IPS-18a (cell line): Measurements from ENCODE around the gene PLA2G2C.

Experiments used
- H3K27ac ChIP-seq: one replicate; pipeline ENCODE4 v1.5.1; 2013; ENCODE audit warnings: low read length
- H3K27me3 ChIP-seq: one replicate; pipeline ENCODE4 v1.6.1; 2013; ENCODE audit warnings: mild to moderate bottlenecking, low read length; ENCODE audit not compliant: control insufficient read depth, insufficient read depth
- H3K36me3 ChIP-seq: one replicate; pipeline ENCODE4 v1.6.1; 2013; ENCODE audit warnings: low read depth, low read length; ENCODE audit not compliant: control insufficient read depth
- H3K4me1 ChIP-seq: one replicate; pipeline ENCODE4 v1.6.1; 2013; ENCODE audit warnings: low read depth, low read length; ENCODE audit not compliant: control insufficient read depth
- H3K4me3 ChIP-seq: one replicate; pipeline ENCODE4 v1.5.1; 2013; ENCODE audit warnings: low read length
- H3K9ac ChIP-seq: one replicate; pipeline ENCODE4 v1.6.1; 2013; ENCODE audit warnings: mild to moderate bottlenecking, low read length, moderate library complexity
- H3K9me3 ChIP-seq: one replicate; pipeline ENCODE4 v1.6.1; 2013; ENCODE audit warnings: low read depth, low read length; ENCODE audit not compliant: control insufficient read depth

PLA2G2C gene

DNA sequence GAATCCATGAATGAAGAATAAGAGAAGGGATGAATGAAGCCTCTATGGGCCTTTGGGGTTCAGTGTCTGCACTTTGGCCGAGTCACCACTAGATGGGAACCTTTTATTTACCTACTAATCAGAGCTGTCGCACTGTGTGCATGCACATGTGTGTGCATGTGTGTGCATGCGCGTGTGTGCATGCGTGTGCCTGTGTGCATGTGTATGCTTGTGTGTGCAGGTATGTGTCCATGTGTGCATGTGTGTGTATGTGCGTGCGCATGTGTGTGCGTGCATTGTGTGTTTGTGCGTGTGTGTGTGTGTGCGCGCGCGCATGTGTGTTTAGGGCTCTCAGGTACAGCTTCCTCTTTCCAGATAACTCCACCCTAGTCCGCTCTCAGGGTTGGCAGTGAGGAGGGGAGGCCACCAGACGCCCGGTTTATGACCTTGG lies 20.8 kb downstream of the PLA2G2C start:
- H3K27me3 ChIP-seq, result no peaks in the 10 kb centered on the region
- H3K4me1 ChIP-seq, result no peaks in the 10 kb centered on the region
- H3K4me3 ChIP-seq, result no peak overlapping the region
- H3K9ac ChIP-seq, result no peak overlapping the region
- H3K36me3 ChIP-seq, result no peaks in the 10 kb centered on the region
- no peaks in the 10 kb centered on the region for H3K9me3 ChIP-seq
- no peak overlapping the region for H3K27ac ChIP-seq

DNA sequence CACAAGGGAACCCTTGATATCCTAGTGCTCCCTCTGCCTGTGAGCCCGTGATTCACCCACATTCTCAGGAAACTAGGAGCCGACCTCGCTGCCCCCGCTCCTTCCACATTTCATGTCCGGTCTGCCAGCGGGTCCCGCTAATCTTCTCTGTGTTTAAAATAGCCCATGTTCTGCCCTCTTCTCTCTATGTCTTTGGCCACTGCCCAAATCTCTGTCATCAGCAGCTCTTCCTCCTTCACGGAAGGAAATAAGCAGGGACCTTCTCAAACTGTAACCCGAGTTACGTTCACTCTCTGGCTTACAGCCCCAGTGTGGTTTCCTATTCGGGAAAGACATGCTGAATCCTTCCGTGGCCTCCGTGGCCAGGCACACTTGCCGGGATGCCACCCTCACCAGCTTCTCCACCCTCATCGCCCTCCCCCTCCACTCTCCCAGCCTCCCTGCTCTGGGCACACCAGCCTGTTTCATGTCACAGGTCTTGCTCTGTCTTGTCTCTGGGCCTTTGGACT lies 21.6 kb downstream of the PLA2G2C start:
- Histone ChIP-seq H3K9ac (no peak overlapping the region), H3K27me3 (no peaks in the 10 kb centered on the region), H3K4me3 (no peak overlapping the region), H3K4me1 (no peaks in the 10 kb centered on the region), H3K27ac (no peak overlapping the region), H3K9me3 (peaks cover 2% of the 10 kb centered on the region), H3K36me3 (no peaks in the 10 kb centered on the region)

DNA sequence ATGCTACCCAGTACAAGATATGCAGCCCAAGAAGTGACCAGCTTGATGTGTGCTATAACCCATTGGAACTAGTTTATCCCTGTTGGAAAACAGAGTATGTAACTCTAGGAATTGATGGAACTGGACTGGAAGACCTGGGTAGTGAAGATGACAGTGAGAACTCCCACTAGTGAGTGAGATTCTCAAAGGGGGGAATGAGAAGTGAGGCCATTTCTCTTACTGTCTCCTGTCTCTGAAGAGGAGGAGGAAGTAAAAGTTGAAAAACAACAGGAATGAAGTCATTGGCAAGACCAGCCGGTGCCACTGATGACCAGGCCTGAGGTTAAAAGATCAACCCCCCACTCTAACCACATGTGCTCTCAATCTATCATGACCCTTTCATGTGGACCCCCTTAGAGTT lies 26.3 kb downstream of the PLA2G2C start:
- no peaks in the 10 kb centered on the region for H3K4me1 ChIP-seq
- no peak overlapping the region for H3K4me3 ChIP-seq
- peaks cover 10% of the 10 kb centered on the region for H3K9me3 ChIP-seq
- H3K36me3 ChIP-seq, result no peaks in the 10 kb centered on the region
- no peak overlapping the region for H3K9ac ChIP-seq
- H3K27me3 ChIP-seq, result no peaks in the 10 kb centered on the region
- H3K27ac ChIP-seq, result no peak overlapping the region

DNA sequence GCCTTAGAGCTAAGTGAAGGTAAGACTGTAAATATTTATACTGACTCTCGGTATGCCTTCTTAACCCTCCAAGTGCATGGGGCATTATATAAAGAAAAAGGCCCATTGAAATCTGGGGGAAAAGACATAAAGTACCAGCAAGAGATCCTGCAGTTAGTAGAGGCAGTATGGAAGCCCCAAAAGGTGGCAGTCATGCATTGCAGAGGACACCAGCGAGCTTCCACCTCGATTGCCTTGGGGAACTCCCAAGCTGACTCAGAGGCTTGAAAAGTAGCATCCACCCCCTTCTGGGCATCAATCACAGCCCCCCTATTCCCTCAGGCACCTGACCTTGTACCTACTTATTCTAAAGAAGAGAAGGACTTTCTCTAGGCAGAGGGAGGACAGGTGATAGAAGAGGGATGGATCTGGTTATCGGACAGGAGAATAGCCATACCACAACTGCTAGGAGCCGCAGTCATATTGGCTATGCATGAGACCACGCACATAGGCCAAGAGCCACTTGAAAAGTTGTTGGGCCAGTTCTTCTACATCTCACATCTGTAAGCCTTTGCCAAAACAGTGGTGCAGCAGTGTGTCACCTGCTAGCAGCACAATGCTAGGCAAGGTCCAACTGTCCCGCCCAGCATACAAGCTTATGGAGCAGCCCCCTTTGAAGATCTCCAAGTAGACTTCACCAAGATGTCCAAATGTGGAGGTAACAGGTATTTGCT lies 27.8 kb downstream of the PLA2G2C start:
- Histone ChIP-seq H3K9ac (no peak overlapping the region), H3K9me3 (peaks cover 10% of the 10 kb centered on the region), H3K4me1 (no peaks in the 10 kb centered on the region), H3K4me3 (no peak overlapping the region), H3K36me3 (no peaks in the 10 kb centered on the region), H3K27me3 (no peaks in the 10 kb centered on the region), H3K27ac (no peak overlapping the region)

DNA sequence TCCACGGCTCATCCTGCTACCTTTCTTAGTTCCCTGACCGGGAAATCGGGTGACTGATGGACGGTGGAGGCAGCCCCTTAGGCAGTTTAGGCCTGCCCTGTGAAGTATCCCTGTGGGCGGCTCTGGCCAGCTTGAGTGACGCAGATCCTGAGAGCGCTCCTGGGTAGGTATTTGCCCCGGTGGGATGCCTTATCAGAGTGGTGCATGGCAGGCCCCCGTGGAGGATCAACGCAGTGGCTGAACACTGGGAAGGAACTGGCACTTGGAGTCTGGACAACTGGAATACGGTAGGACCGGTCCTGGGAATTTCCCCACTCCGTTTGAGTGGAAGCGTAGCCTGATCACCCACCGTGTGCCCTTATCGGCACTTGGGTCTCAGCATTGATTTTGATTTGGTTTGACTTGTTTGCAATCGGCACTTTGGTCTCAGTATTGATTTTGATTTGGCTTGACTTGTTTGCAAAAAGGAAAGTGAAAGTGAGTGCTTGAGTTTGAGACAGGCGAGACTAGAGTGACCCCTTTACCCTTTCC lies 32.0 kb downstream of the PLA2G2C start:
- peaks cover 9% of the 10 kb centered on the region for H3K4me1 ChIP-seq
- no peak overlapping the region for H3K9ac ChIP-seq
- no peak overlapping the region for H3K4me3 ChIP-seq
- peaks cover 4% of the 10 kb centered on the region for H3K9me3 ChIP-seq
- no peaks in the 10 kb centered on the region for H3K27me3 ChIP-seq
- no peak overlapping the region for H3K27ac ChIP-seq
- H3K36me3 ChIP-seq, result no peaks in the 10 kb centered on the region

DNA sequence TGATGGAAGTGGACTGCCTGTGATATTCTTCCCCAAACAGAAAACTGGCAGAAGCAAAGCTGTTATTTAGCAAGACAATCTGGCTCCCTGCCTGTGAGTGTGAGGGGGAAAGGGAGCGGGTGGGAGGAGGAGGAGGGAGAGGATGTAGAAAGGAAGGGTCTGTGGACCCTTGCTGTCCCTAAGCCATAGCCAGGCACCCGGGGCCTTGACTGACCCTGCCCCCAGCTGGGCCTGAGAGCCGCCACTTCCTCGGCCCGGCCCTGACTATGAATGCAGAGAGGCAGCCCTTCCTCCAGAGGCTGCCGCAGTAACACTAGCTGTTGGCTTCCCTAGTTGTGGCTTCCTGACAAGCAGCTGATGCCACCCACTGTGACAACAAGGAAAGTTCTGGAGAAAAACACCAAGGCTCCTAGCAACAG lies 33.3 kb downstream of the PLA2G2C start:
- H3K27me3 ChIP-seq, result no peaks in the 10 kb centered on the region
- peaks cover 9% of the 10 kb centered on the region for H3K4me1 ChIP-seq

DNA sequence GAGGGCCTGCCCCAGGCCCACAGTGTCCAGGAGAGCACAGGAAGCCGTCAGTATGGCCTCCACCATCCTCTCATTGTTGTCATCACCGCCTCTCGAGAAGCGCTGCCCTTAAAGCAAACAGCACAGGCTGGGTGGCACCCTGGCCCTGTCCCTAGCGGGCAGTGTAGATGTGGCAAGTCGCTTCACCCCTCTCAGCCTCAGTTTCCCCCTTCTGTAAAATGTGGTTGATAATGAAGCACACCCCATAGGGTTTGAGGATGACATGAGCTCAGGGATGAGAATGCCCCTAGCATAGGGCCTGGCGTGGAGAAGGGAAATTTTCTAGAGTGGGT lies 33.8 kb downstream of the PLA2G2C start:
- H3K4me3 ChIP-seq, result no peak overlapping the region
- no peak overlapping the region for H3K27ac ChIP-seq
- no peaks in the 10 kb centered on the region for H3K27me3 ChIP-seq
- H3K9me3 ChIP-seq, result no peaks in the 10 kb centered on the region
- H3K36me3 ChIP-seq, result no peaks in the 10 kb centered on the region
- H3K4me1 ChIP-seq, result peaks cover 9% of the 10 kb centered on the region
- H3K9ac ChIP-seq, result no peak overlapping the region

More for the DNA sequence above, 33.3 kb downstream of the PLA2G2C start:
- Histone ChIP-seq H3K36me3 (no peaks in the 10 kb centered on the region), H3K9me3 (no peaks in the 10 kb centered on the region), H3K9ac (no peak overlapping the region), H3K27ac (no peak overlapping the region), H3K4me3 (no peak overlapping the region)

DNA sequence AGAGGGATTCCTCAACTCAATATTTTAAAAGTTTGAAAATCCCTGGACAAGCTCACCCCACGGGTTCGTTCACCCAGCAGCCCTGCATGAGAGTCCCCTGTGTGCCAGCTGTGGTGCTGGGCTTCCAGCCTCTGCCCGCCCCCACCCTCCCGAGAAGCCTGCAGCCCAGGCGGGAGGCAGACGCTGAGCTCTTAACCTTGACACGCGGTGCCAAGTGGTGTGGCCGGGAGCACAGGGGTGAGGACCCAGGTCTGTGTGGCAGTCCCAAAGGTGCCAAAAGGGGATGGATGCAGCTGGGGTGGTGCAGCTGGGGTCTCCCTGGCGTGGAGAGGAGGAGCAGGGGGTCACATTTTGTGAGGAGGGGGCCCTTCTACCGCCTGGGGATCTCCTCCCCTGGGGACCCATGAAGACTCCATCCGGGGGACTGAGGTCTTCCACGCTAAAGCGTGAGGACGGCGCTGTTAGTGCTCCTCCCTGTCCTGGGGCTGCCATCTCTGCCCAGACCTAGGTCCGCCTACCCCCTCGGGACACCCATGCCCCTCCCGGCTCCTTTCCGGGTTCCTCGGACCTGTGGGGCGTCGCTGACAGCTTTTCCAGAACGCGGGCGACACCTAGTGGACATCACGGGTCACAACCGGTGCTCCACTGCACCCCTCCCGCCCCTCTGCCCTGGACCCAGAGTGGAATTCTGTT lies 34.3 kb downstream of the PLA2G2C start:
- Histone ChIP-seq H3K27ac (no peak overlapping the region), H3K27me3 (no peaks in the 10 kb centered on the region), H3K4me1 (peaks cover 10% of the 10 kb centered on the region), H3K9ac (no peak overlapping the region), H3K36me3 (no peaks in the 10 kb centered on the region), H3K4me3 (peak overlapping the region; percentile 22), H3K9me3 (no peaks in the 10 kb centered on the region)

DNA sequence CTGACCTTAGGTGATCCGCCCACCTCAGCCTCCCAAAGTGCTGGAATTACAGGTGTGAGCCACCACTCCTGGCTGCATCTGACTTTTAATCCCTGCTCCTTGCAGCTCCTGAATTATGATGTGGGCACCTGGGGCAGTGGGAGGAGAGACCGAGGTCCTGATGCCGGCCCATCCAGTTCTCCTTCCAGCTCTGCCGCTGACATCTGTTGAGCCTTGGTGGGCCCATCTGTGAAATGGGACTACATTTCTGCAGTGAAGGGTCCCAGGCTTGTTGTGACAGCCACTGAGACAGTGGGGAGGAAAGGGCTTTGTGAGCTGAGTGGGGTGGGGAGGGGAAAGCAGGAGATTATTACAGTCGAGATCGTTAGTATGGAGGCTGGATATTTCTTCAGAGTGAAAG lies 35.3 kb downstream of the PLA2G2C start:
- Histone ChIP-seq H3K4me3 (no peak overlapping the region), H3K27me3 (no peaks in the 10 kb centered on the region), H3K9ac (no peak overlapping the region), H3K36me3 (no peaks in the 10 kb centered on the region), H3K4me1 (peaks cover 13% of the 10 kb centered on the region), H3K9me3 (no peaks in the 10 kb centered on the region), H3K27ac (no peak overlapping the region)

DNA sequence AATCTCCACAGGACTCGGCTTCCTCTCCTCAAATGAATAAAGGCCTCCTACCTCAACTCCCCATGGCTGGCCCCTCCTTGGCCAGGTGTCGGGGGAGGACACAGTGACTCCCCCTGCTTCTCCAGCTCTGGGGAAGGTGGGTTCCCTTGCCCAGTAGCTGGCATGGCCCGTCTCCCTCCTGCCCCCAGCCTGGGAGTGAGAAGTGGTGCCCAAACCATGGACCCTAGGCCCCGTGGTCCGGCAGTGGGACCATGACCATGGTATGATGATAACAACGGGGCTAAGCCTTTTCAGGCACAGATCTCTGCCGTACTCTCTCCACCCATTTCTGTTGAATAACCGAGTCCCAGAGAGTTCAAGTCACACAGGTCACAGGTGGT lies 36.0 kb downstream of the PLA2G2C start:
- Histone ChIP-seq H3K9ac (no peak overlapping the region), H3K4me1 (peaks cover 13% of the 10 kb centered on the region), H3K4me3 (no peak overlapping the region), H3K27ac (no peak overlapping the region), H3K27me3 (no peaks in the 10 kb centered on the region), H3K9me3 (no peaks in the 10 kb centered on the region), H3K36me3 (no peaks in the 10 kb centered on the region)

DNA sequence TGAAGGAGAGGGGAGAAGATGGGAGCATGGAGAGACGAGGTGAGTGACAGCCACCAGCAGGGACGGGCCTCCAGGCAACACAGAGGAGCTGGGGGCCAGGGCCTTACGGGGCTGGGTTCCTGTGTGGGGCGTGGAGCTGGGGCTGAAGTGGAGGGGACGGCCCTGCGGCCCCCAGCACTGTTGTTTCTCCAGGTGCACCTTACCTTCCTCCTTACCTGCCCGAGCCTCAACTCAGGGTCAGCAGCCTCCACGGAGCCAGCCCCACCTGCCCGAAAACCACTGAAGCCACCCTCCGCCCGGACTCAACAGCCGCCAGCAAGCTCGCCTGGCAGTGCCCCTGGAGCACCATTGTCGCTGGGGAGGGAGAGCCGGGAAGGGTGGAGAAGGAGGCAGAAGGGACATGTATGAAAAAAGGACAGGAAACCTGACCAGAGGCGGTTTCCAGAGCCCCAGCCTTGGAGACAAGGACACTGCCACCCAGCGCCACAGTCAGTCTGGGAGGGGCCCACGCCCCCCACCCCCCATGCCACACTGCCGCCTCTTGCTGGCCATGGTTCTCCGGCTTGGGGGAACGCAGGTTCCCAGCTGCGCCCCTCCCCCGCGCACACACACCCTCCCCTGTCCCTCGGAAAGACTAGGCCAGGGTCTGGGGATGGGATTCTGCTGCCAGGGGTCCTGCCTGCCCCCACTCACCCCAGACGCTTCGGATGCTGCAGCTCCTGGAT lies 36.6 kb downstream of the PLA2G2C start:
- Histone ChIP-seq H3K4me3 (no peak overlapping the region), H3K27ac (no peak overlapping the region), H3K4me1 (peaks cover 13% of the 10 kb centered on the region), H3K9ac (no peak overlapping the region), H3K36me3 (no peaks in the 10 kb centered on the region), H3K9me3 (no peaks in the 10 kb centered on the region), H3K27me3 (no peaks in the 10 kb centered on the region)
